OCI-LY3 (cell line): ENCODE results near the gene RIBC1.

Experiments used
- H2AFZ ChIP-seq: fragments of 200-600, 300-600 bp; shearing (Covaris generic); 2 replicates; pipeline ENCODE4 v1.6.0; 2014; ENCODE audit warnings: antibody characterized with exemption, low read depth, low read length
- H3K27ac ChIP-seq: fragments of 200-600, 300-600 bp; sonication (generic); 2 replicates; pipeline ENCODE4 v1.5.1; 2014; ENCODE audit warnings: mild to moderate bottlenecking, low read length, moderate library complexity, mixed read lengths
- H3K27me3 ChIP-seq: fragments of 200-600, 300-600 bp; sonication (generic); 2 replicates; pipeline ENCODE4 v1.6.1; 2014; ENCODE audit warnings: low read depth, low read length, mixed read lengths
- H3K36me3 ChIP-seq: fragments of 200-600, 300-600 bp; sonication (generic); replicated peaks from 2 replicates; pipeline ENCODE3; 2014; ENCODE audit warnings: low read depth, low read length, mixed read lengths
- H3K4me1 ChIP-seq: fragments of 300-600, 200-600 bp; sonication (generic); 2 replicates; pipeline ENCODE4 v1.6.1; 2014; ENCODE audit warnings: low read length, mixed read lengths
- H3K4me2 ChIP-seq: fragments of 200-600, 300-600 bp; sonication (generic); 2 replicates; pipeline ENCODE4 v1.6.1; 2014; ENCODE audit warnings: low read length, mixed read lengths
- H3K4me3 ChIP-seq: fragments of 300-600, 200-600 bp; sonication (generic); 2 replicates; pipeline ENCODE4 v1.5.1; 2014; ENCODE audit warnings: antibody characterized with exemption, mild to moderate bottlenecking, low read length, moderate library complexity
- H3K79me2 ChIP-seq: fragments of 300-600, 200-600 bp; shearing (Covaris generic); 2 replicates; pipeline ENCODE4 v1.6.1; 2014; ENCODE audit warnings: mild to moderate bottlenecking, low read length, mixed read lengths
- H3K9ac ChIP-seq: fragments of 300-600, 200-600 bp; shearing (Covaris generic); 2 replicates; pipeline ENCODE4 v1.6.0; 2014; ENCODE audit warnings: mild to moderate bottlenecking, low read length, moderate library complexity
- H3K9me3 ChIP-seq: fragments of 200-600, 300-600 bp; shearing (Covaris generic); 2 replicates; pipeline ENCODE4 v1.6.1; 2014; ENCODE audit warnings: low read length, mixed read lengths; ENCODE audit not compliant: insufficient read depth
- H4K20me1 ChIP-seq: fragments of 200-600, 300-600 bp; sonication (generic); 2 replicates; pipeline ENCODE4 v1.6.1; 2016; ENCODE audit warnings: low read length, mixed read lengths; ENCODE audit not compliant: insufficient read depth
- CTCF ChIP-seq: fragments of 200-600, 300-600 bp; sonication (generic); IDR thresholded peaks from 2 replicates; pipeline ENCODE4 v1.5.1; 2014; ENCODE audit warnings: antibody characterized with exemption, low read length, low read depth
- EZH2phosphoT487 ChIP-seq: fragments of 200-600 bp; shearing (Covaris generic); IDR thresholded peaks from 2 replicates; pipeline ENCODE4 v1.6.1; 2018; ENCODE audit warnings: antibody characterized with exemption, mixed run types, low read depth

The RIBC1 gene

DNA sequence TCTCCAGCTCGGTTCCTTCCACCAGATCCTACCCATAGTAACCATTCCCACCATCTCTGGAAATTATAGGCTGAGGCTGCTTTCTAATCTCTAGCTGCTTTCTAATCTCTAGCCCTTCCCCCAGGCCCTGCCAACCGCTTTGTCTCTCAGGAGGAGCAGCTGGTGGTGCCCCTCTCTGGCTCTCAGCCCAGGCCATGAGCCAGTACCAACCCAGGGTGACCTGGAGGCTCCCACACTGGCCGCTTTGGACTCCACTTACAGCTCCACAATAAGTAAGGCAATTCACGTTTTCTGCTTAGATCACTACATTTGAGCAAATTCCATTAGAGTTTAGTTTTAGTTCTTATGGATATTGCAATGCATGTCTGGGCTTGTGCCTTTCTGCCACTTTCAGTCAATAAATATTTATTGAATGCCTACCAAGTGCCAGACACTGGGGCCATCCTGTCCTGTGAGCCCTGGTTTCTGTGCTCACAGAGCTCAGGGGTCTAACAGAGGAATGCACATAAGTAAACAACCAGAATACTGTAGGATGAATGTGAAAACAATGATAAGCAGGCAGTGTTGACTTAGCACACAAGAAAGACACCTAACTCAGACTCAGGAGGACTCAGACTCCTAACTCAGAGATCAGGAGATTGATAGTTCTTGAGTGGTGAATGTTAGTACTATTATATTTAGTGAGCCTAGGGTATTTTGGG, 39.1 kb upstream of the RIBC1 start:
- Histone ChIP-seq H3K4me1 (no peaks in the 10 kb centered on the region), H3K9me3 (no peaks in the 10 kb centered on the region), H3K4me3 (no peak overlapping the region), H3K4me2 (no peak overlapping the region), H4K20me1 (no peaks in the 10 kb centered on the region), H2AFZ (no peak overlapping the region), H3K79me2 (no peaks in the 10 kb centered on the region), H3K36me3 (peaks cover 48% of the 10 kb centered on the region), H3K27me3 (no peaks in the 10 kb centered on the region), H3K9ac (no peak overlapping the region), H3K27ac (no peak overlapping the region)
- TF ChIP-seq CTCF (no peak), EZH2phosphoT487 (no peak)

- H3K36me3 ChIP-seq = peaks cover 28% of the 10 kb centered on the region
- no peak overlapping the region for H2AFZ ChIP-seq
- no peaks in the 10 kb centered on the region for H3K27me3 ChIP-seq
- no peaks in the 10 kb centered on the region for H3K9me3 ChIP-seq
- no peaks in the 10 kb centered on the region for H3K4me1 ChIP-seq
- no peak overlapping the region for H3K4me2 ChIP-seq
- H3K4me3 ChIP-seq = no peak overlapping the region
- H4K20me1 ChIP-seq = no peaks in the 10 kb centered on the region
- no peak overlapping the region for H3K9ac ChIP-seq
- TF ChIP-seq EZH2phosphoT487 (no peak), CTCF (no peak)
- no peak overlapping the region for H3K27ac ChIP-seq
- no peaks in the 10 kb centered on the region for H3K79me2 ChIP-seq
Measured at GRCh38 chrX:53395605-53396298, 26.9 kb upstream of the RIBC1 start.

GRCh38 chrX:53398216-53398615, 24.5 kb upstream of the RIBC1 start:
- Histone ChIP-seq H3K4me2 (no peak overlapping the region), H3K36me3 (peaks cover 36% of the 10 kb centered on the region), H2AFZ (no peak overlapping the region), H3K4me1 (no peaks in the 10 kb centered on the region), H3K79me2 (no peaks in the 10 kb centered on the region), H4K20me1 (no peaks in the 10 kb centered on the region), H3K4me3 (no peak overlapping the region), H3K27ac (no peak overlapping the region), H3K9ac (no peak overlapping the region), H3K9me3 (no peaks in the 10 kb centered on the region), H3K27me3 (no peaks in the 10 kb centered on the region)
- TF ChIP-seq EZH2phosphoT487 (no peak), CTCF (no peak)

DNA sequence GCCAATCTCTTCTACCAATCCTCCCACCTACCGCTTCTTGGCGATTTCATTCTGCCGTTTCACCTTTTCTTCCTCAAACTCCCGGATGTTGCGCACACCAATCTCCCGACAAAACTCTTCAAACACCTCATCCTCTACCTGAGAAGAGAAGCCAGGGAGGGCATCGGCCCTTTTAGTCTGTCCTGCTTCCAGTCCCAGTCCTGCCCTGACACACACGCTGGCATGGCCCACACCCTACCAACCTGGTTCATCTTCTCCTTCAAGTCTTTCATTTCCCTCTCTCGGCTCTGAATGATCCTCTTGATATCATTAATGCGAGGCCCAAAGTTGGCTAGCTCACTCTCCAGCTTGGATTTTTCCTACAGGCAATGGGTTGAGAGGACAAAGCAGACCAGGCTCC, 19.1 kb upstream of the RIBC1 start:
- Histone ChIP-seq H3K36me3 (peaks cover 48% of the 10 kb centered on the region), H3K27me3 (no peaks in the 10 kb centered on the region), H3K9ac (no peak overlapping the region), H3K4me1 (no peaks in the 10 kb centered on the region), H3K9me3 (no peaks in the 10 kb centered on the region), H3K27ac (no peak overlapping the region), H3K4me3 (no peak overlapping the region), H2AFZ (no peak overlapping the region), H3K4me2 (no peak overlapping the region), H3K79me2 (no peaks in the 10 kb centered on the region), H4K20me1 (no peaks in the 10 kb centered on the region)
- TF ChIP-seq EZH2phosphoT487 (no peak), CTCF (no peak)
